Liver (tissue), 10 donors: ENCODE data around the gene TRPM6. TPM values are rescaled to one million over a fixed set of nuclear protein-coding genes. Genes with fewer than 3 reads are reported as not detected.

ENCODE experiments used
- DNase-seq: peaks from one replicate; pipeline ENCODE4 v3.0.0-alpha.2; 2017; ENCODE audit warnings: low spot score
- H3K27ac ChIP-seq, 2 donors: one replicate each; pipeline ENCODE4 v1.7.0; 2013; ENCODE audit warnings: inconsistent platforms in 2 of 2, low read length in 2 of 2, control low read depth in 1 of 2, low read depth in 1 of 2, mild to moderate bottlenecking in 1 of 2
- H3K27me3 ChIP-seq, 4 donors: one replicate each; pipeline versions ENCODE4 v1.6.1 to v1.7.0; 2013; ENCODE audit warnings: low read length in 3 of 4, inconsistent platforms in 1 of 4, mild to moderate bottlenecking in 1 of 4, moderate library complexity in 1 of 4; ENCODE audit not compliant: control insufficient read depth in 4 of 4, insufficient read depth in 4 of 4
- H3K36me3 ChIP-seq, 4 donors: one replicate each; pipeline versions ENCODE4 v1.6.1 to v1.7.0; 2013; ENCODE audit warnings: low read length in 3 of 4, mild to moderate bottlenecking in 3 of 4, low read depth in 1 of 4, moderate library complexity in 1 of 4; ENCODE audit not compliant: control insufficient read depth in 4 of 4, insufficient read depth in 3 of 4
- H3K4me1 ChIP-seq, 4 donors: one replicate each; pipeline versions ENCODE4 v1.6.1 to v1.7.0; 2013; ENCODE audit warnings: low read length in 3 of 4, mild to moderate bottlenecking in 3 of 4, moderate library complexity in 1 of 4; ENCODE audit not compliant: control insufficient read depth in 4 of 4, insufficient read depth in 4 of 4
- H3K4me3 ChIP-seq, 3 donors: one replicate each; pipeline versions ENCODE4 v1.6.1 to v1.7.0; 2013; ENCODE audit warnings: low read length in 3 of 3, control low read depth in 1 of 3, low read depth in 1 of 3, mild to moderate bottlenecking in 1 of 3
- H3K9ac ChIP-seq, 2 donors: one replicate each; pipeline ENCODE4 v1.7.0; 2013; ENCODE audit warnings: low read length in 2 of 2, mild to moderate bottlenecking in 2 of 2, moderate library complexity in 2 of 2, control low read depth in 1 of 2, low read depth in 1 of 2
- H3K9me3 ChIP-seq, 4 donors: one replicate each; pipeline versions ENCODE4 v1.6.1 to v1.7.0; 2013; ENCODE audit warnings: low read length in 3 of 4; ENCODE audit not compliant: control insufficient read depth in 4 of 4
- EGR1 ChIP-seq, 2 donors: IDR thresholded peaks; 2 replicates each; pipeline ENCODE4 v1.6.1; 2016 to 2018; ENCODE audit warnings: antibody characterized with exemption in 2 of 2, low read depth in 2 of 2
- FOXA1 ChIP-seq: IDR thresholded peaks from 2 replicates; pipeline ENCODE4 v1.6.1; 2016; ENCODE audit warnings: antibody characterized with exemption
- FOXA2 ChIP-seq: IDR thresholded peaks from 2 replicates; pipeline ENCODE4 v1.6.1; 2016; ENCODE audit warnings: antibody characterized with exemption
- GABPA ChIP-seq, 2 donors: IDR thresholded peaks in 1 of 2; conservative IDR thresholded peaks in 1 of 2; 2 replicates each; pipeline ENCODE4 v1.6.1; 2016; ENCODE audit warnings: antibody characterized with exemption in 2 of 2, mild to moderate bottlenecking in 1 of 2, moderate library complexity in 1 of 2
- HNF4A ChIP-seq, 2 donors: conservative IDR thresholded peaks; 2 replicates each; pipeline ENCODE4 v1.6.1; 2016; ENCODE audit warnings: antibody characterized with exemption in 2 of 2, mild to moderate bottlenecking in 2 of 2
- HNF4G ChIP-seq: IDR thresholded peaks from 2 replicates; pipeline ENCODE4 v1.6.1; 2016; ENCODE audit warnings: antibody characterized with exemption
- JUND ChIP-seq, 2 donors: IDR thresholded peaks; 2 replicates each; pipeline ENCODE4 v1.6.1; 2016; ENCODE audit warnings: antibody characterized with exemption in 2 of 2
- NR2F2 ChIP-seq: IDR thresholded peaks from 2 replicates; pipeline ENCODE4 v1.6.1; 2016; ENCODE audit warnings: antibody characterized with exemption
- SP1 ChIP-seq: IDR thresholded peaks from 2 replicates; pipeline ENCODE4 v1.6.1; 2018; ENCODE audit warnings: antibody characterized with exemption, mild to moderate bottlenecking
- TAF1 ChIP-seq: conservative IDR thresholded peaks from 2 replicates; pipeline ENCODE4 v1.6.1; 2016; ENCODE audit warnings: antibody characterized with exemption, mild to moderate bottlenecking
- YY1 ChIP-seq: IDR thresholded peaks from 2 replicates; pipeline ENCODE4 v1.6.1; 2016; ENCODE audit warnings: antibody characterized with exemption, mild to moderate bottlenecking
- WGBS: extraction: QIAGEN DNeasy Blood & Tissue Kit; methylation state at CpG from one replicate; pipeline ENCODE4 v1.1.7; 2013; 5-methylcytosine and 5-hydroxymethylcytosine counted together
- polyA plus RNA-seq, 2 donors: library from polyadenylated mRNA; stranded (reverse) in 1 of 2; unstranded in 1 of 2; fragments of 200-250 nt in 1 of 2; fragments of >200 nt in 1 of 2; fragmentation: Nextera tagmentation in 1 of 2; extraction: Ambion mirVana in 1 of 2; gene quantifications; one replicate each; pipeline versions ENCODE4 v1.2.1 to v1.2.3, GENCODE V29; 2013 to 2015
- small RNA-seq: library from RNA; depleted of rRNA; stranded (forward); fragments of <200 nt; gene quantifications from one replicate; pipeline ENCODE3, GENCODE V24; 2014
- total RNA-seq, 2 donors: library from RNA; depleted of rRNA; stranded (reverse); fragments of >200 nt; gene quantifications; one replicate each; pipeline ENCODE4 v1.2.3, GENCODE V29; 2014
- TF ChIP-seq, protein P1 (sequence below): IDR thresholded peaks from 2 replicates; pipeline ENCODE4 v1.6.1; 2016; ENCODE audit warnings: antibody characterized with exemption
- TF ChIP-seq, protein P2 (sequence below): IDR thresholded peaks from 2 replicates; pipeline ENCODE4 v1.6.1; 2016; ENCODE audit warnings: antibody characterized with exemption
- TF ChIP-seq, protein P3 (sequence below): IDR thresholded peaks from 2 replicates; pipeline ENCODE4 v1.6.1; 2016; ENCODE audit warnings: antibody characterized with exemption
- TF ChIP-seq, protein P4 (sequence below): IDR thresholded peaks from 2 replicates; pipeline ENCODE4 v1.6.1; 2016; ENCODE audit warnings: antibody characterized with exemption, mild to moderate bottlenecking
- donor health status: healthy.
- donor health status: healthy.
- donor health status: healthy.
- donor health status: healthy.
- donor health status: healthy.

Gene TRPM6
- total and polyA plus RNA-seq, 4 donors, result 0.05 to 0.67 (median 0.10) TPM

DNA sequence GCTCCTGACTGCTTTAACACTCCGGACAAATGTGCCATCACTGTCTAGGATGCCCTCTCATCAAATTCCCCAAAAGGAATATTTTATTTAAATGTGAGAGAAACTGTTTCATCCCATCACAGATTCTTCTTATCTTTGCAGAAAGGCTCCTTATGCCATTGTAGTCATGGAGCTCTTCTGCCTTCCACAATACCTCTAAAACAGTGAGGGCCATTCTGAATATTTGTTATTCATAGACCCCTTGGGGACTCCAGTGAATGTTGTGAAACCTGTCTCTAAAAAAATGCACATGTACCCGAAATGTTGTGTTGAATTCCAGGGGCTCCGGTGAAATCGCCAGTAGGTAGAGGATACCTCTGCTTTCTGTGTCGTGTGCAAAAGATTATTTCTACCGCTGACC lies 213.6 kb downstream of the TRPM6 start:
- 76% methylated on average over 6 of the region's 6 CpGs for WGBS
- Histone ChIP-seq H3K9ac (no peak overlapping the region), H3K27me3 (no peaks in the 10 kb centered on the region), H3K27ac (no peak overlapping the region), H3K4me3 (no peak overlapping the region), H3K9me3 (no peaks in the 10 kb centered on the region), H3K4me1 (no peaks in the 10 kb centered on the region), H3K36me3 (no peaks in the 10 kb centered on the region)
- no peak for DNase-seq
- TF ChIP-seq EGR1 (IDR thresholded peaks at IDR 0.05; ENCODE audit: low read depth in 2 of 2) (no peak), HNF4G (no peak), FOXA1 (no peak), GABPA (IDR thresholded peaks at IDR 0.05 in 1 of 2, conservative IDR thresholded peaks at IDR 0.05 in 1 of 2) (no peak), TAF1 (no peak), HNF4A (conservative IDR thresholded peaks at IDR 0.05) (no peak), YY1 (no peak), JUND (IDR thresholded peaks at IDR 0.05) (no peak), SP1 (no peak), NR2F2 (no peak), FOXA2 (no peak)
- TF ChIP-seq, protein P1, sequence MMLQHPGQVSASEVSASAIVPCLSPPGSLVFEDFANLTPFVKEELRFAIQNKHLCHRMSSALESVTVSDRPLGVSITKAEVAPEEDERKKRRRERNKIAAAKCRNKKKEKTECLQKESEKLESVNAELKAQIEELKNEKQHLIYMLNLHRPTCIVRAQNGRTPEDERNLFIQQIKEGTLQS, result no peak
- TF ChIP-seq, protein P2, sequence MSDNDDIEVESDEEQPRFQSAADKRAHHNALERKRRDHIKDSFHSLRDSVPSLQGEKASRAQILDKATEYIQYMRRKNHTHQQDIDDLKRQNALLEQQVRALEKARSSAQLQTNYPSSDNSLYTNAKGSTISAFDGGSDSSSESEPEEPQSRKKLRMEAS, result no peak
- TF ChIP-seq, protein P3, sequence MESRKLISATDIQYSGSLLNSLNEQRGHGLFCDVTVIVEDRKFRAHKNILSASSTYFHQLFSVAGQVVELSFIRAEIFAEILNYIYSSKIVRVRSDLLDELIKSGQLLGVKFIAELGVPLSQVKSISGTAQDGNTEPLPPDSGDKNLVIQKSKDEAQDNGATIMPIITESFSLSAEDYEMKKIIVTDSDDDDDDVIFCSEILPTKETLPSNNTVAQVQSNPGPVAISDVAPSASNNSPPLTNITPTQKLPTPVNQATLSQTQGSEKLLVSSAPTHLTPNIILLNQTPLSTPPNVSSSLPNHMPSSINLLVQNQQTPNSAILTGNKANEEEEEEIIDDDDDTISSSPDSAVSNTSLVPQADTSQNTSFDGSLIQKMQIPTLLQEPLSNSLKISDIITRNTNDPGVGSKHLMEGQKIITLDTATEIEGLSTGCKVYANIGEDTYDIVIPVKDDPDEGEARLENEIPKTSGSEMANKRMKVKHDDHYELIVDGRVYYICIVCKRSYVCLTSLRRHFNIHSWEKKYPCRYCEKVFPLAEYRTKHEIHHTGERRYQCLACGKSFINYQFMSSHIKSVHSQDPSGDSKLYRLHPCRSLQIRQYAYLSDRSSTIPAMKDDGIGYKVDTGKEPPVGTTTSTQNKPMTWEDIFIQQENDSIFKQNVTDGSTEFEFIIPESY, result no peak
- TF ChIP-seq, protein P4, sequence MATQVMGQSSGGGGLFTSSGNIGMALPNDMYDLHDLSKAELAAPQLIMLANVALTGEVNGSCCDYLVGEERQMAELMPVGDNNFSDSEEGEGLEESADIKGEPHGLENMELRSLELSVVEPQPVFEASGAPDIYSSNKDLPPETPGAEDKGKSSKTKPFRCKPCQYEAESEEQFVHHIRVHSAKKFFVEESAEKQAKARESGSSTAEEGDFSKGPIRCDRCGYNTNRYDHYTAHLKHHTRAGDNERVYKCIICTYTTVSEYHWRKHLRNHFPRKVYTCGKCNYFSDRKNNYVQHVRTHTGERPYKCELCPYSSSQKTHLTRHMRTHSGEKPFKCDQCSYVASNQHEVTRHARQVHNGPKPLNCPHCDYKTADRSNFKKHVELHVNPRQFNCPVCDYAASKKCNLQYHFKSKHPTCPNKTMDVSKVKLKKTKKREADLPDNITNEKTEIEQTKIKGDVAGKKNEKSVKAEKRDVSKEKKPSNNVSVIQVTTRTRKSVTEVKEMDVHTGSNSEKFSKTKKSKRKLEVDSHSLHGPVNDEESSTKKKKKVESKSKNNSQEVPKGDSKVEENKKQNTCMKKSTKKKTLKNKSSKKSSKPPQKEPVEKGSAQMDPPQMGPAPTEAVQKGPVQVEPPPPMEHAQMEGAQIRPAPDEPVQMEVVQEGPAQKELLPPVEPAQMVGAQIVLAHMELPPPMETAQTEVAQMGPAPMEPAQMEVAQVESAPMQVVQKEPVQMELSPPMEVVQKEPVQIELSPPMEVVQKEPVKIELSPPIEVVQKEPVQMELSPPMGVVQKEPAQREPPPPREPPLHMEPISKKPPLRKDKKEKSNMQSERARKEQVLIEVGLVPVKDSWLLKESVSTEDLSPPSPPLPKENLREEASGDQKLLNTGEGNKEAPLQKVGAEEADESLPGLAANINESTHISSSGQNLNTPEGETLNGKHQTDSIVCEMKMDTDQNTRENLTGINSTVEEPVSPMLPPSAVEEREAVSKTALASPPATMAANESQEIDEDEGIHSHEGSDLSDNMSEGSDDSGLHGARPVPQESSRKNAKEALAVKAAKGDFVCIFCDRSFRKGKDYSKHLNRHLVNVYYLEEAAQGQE, result no peak

Small RNA genes within 50 kb of the gene (small RNA-seq; reads per million reads assigned to genes)
- not detected for gene RNU6-445P

Other genes with a start within 250 kb of the TRPM6 start
- gene C9orf40, start 65.0 kb upstream of the TRPM6 start, total RNA-seq, result 10 to 100 TPM in 1 of 2 donors, 1 to 10 TPM in 1; 1.3 to 21.8 TPM
- gene C9orf40, start 65.0 kb upstream of the TRPM6 start, polyA plus RNA-seq, result 1 to 10 TPM; 1.3 to 1.9 TPM
- 10 to 100 TPM; 15.6 to 19.7 TPM for gene CARNMT1, start 140.4 kb upstream of the TRPM6 start, total RNA-seq
- gene CARNMT1, start 140.4 kb upstream of the TRPM6 start, polyA plus RNA-seq, result 1 to 10 TPM; 5.1 to 7.0 TPM
- gene NMRK1, start 200.2 kb upstream of the TRPM6 start, total RNA-seq, result 10 to 100 TPM in 1 of 2 donors, 1 to 10 TPM in 1; 6.8 to 17.7 TPM
- gene NMRK1, start 200.2 kb upstream of the TRPM6 start, polyA plus RNA-seq, result 10 to 100 TPM; 14.2 to 32.2 TPM
- gene OSTF1, start 200.6 kb upstream of the TRPM6 start, total RNA-seq, result 10 to 100 TPM; 26.9 to 29.7 TPM
- 10 to 100 TPM; 19.8 to 26.9 TPM for gene OSTF1, start 200.6 kb upstream of the TRPM6 start, polyA plus RNA-seq